ENCODE results near the gene MRPL36. TPM values are rescaled to one million over a fixed set of nuclear protein-coding genes. Genes with fewer than 3 reads are reported as not detected.

MRPL36 gene
- total RNA-seq, 1 experiment from 2014 or later: 102 TPM

DNA sequence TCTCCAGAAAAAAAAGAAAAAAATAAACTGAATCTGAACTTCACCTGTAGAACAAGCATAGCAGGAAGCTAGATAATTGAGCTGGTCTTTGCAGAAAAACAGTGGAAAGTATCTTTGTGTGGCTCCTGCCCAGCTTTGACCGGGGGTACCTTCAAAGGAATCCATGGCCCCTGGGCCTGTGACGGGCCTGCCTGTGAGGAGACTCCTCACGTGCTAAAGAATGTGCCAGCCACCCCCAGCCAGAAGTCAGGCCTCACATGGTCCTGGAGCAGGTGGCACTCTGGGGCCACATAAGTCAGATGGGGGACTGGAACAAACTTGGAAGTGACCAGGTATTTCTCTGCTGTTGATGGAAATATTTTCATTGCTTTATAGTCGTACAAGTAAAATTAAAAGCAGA lies 5.7 kb upstream of the MRPL36 start:
- peaks cover 72% of the 10 kb centered on the region for H3K36me3 ChIP-seq (ENCODE audit: insufficient read depth, low read length, poor library complexity, severe bottlenecking)
- ChIA-PET POLR2A (ENCODE audit: low non-redundant PET) (no interaction called here), CTCF (no interaction called here)
- no peaks in the 10 kb centered on the region for H3K27me3 ChIP-seq (replicated peaks; ENCODE audit: insufficient read depth, low read depth, low read length, poor library complexity)
- no peaks in the 10 kb centered on the region for H3K9me3 ChIP-seq (ENCODE audit: low read depth, low read length, poor library complexity, severe bottlenecking)
- H3K4me3 ChIP-seq (ENCODE audit: low read depth, low read length, poor library complexity, severe bottlenecking): no peak overlapping the region
- no peak overlapping the region for H3K27ac ChIP-seq (ENCODE audit: low read depth, low read length, poor library complexity, severe bottlenecking)
- peaks cover 8% of the 10 kb centered on the region for H3K4me1 ChIP-seq (ENCODE audit: insufficient read depth, low read length, poor library complexity, severe bottlenecking)
- BruUV-seq (replicated peaks): no TSS peak
- TF ChIP-seq CTCF (conservative IDR thresholded peaks at IDR 0.05; ENCODE audit: low read depth, low read length) (no peak), EZH2 (IDR thresholded peaks at IDR 0.05; ENCODE audit: borderline replicate concordance, low read depth, low read length, poor library complexity, severe bottlenecking) (no peak)
- intact Hi-C loops (cut with micrococcal nuclease; ENCODE audit: unreplicated experiment): no loop called here
- no peak for DNase-seq (ENCODE audit: low spot score)

- H3K27me3 ChIP-seq (replicated peaks; ENCODE audit: insufficient read depth, low read depth, low read length, poor library complexity): no peaks in the 10 kb centered on the region
- H3K9me3 ChIP-seq (ENCODE audit: low read depth, low read length, poor library complexity, severe bottlenecking): no peaks in the 10 kb centered on the region
- BruUV-seq (replicated peaks): no TSS peak
- no peak for DNase-seq (ENCODE audit: low spot score)
- intact Hi-C loops (cut with micrococcal nuclease; ENCODE audit: unreplicated experiment): no loop called here
- no peak overlapping the region for H3K27ac ChIP-seq (ENCODE audit: low read depth, low read length, poor library complexity, severe bottlenecking)
- ChIA-PET POLR2A (ENCODE audit: low non-redundant PET) (no interaction called here), CTCF (no interaction called here)
- no peak overlapping the region for H3K4me3 ChIP-seq (ENCODE audit: low read depth, low read length, poor library complexity, severe bottlenecking)
- H3K4me1 ChIP-seq (ENCODE audit: insufficient read depth, low read length, poor library complexity, severe bottlenecking): peaks cover 8% of the 10 kb centered on the region
- peaks cover 61% of the 10 kb centered on the region for H3K36me3 ChIP-seq (ENCODE audit: insufficient read depth, low read length, poor library complexity, severe bottlenecking)
- TF ChIP-seq CTCF (conservative IDR thresholded peaks at IDR 0.05; ENCODE audit: low read depth, low read length) (no peak), EZH2 (IDR thresholded peaks at IDR 0.05; ENCODE audit: borderline replicate concordance, low read depth, low read length, poor library complexity, severe bottlenecking) (no peak)
These were observed 4.5 kb upstream of the MRPL36 start for GRCh38 chr5:1804001-1804690.

- H3K4me1 ChIP-seq (ENCODE audit: insufficient read depth, low read length, poor library complexity, severe bottlenecking): peaks cover 14% of the 10 kb centered on the region
- TF ChIP-seq EZH2 (IDR thresholded peaks at IDR 0.05; ENCODE audit: borderline replicate concordance, low read depth, low read length, poor library complexity, severe bottlenecking) (no peak), CTCF (conservative IDR thresholded peaks at IDR 0.05; ENCODE audit: low read depth, low read length) (no peak)
- no peaks in the 10 kb centered on the region for H3K27me3 ChIP-seq (replicated peaks; ENCODE audit: insufficient read depth, low read depth, low read length, poor library complexity)
- intact Hi-C loops (cut with micrococcal nuclease; ENCODE audit: unreplicated experiment): no loop called here
- H3K4me3 ChIP-seq (ENCODE audit: low read depth, low read length, poor library complexity, severe bottlenecking): no peak overlapping the region
- peaks cover 60% of the 10 kb centered on the region for H3K36me3 ChIP-seq (ENCODE audit: insufficient read depth, low read length, poor library complexity, severe bottlenecking)
- CTCF ChIA-PET: no interaction called here
- no peak for DNase-seq (ENCODE audit: low spot score)
- no peaks in the 10 kb centered on the region for H3K9me3 ChIP-seq (ENCODE audit: low read depth, low read length, poor library complexity, severe bottlenecking)
- BruUV-seq (replicated peaks): no TSS peak
- no peak overlapping the region for H3K27ac ChIP-seq (ENCODE audit: low read depth, low read length, poor library complexity, severe bottlenecking)
- POLR2A ChIA-PET (ENCODE audit: low non-redundant PET): interaction anchor here (0.6 kb wide), 1 partner anchor 463 kb away, joined by 3 read pairs; no protein-coding TSS in a partner anchor
These were observed 3.6 kb upstream of the MRPL36 start for GRCh38 chr5:1803192-1803591.

Data from A673 (cell line).